ENCODE results near the gene TBC1D7. TPM values are rescaled to one million over a fixed set of nuclear protein-coding genes. Genes with fewer than 3 reads are reported as not detected.

The TBC1D7 gene
- polyA plus RNA-seq, 1 of the 3 experiments (the other 2 are of a cell fraction), result 25.2 TPM

- TF ChIP-seq RCOR1 (IDR thresholded peaks at IDR 0.05; ENCODE audit: low read length) (no peak), NFIC (IDR thresholded peaks at IDR 0.05; ENCODE audit: borderline replicate concordance) (no peak)
Observed at GRCh38 chr6:13262302-13263230, 65.8 kb downstream of the TBC1D7 start (continued).

GRCh38 chr6:13261464-13261994 is 66.8 kb downstream of the TBC1D7 start:
- Histone ChIP-seq H3F3A (replicated peaks; ENCODE audit: insufficient read depth) (no peaks in the 10 kb centered on the region), H3K4me2 (no peak overlapping the region), H3K9me2 (no peaks in the 10 kb centered on the region), H2AFZ (ENCODE audit: low read depth) (no peak overlapping the region), H3K4me3 (ENCODE audit: low read depth in 2 of 2, low read length in 1 of 2) (no peak overlapping the region), H4K20me1 (ENCODE audit: insufficient read depth) (no peaks in the 10 kb centered on the region), H3K9me3 (no peaks in the 10 kb centered on the region), H3K9ac (no peak overlapping the region), H3K27ac (ENCODE audit: low read depth in 2 of 2, low read length in 1 of 2) (no peak overlapping the region), H3K79me2 (ENCODE audit: insufficient read depth) (no peaks in the 10 kb centered on the region), H3K36me3 (replicated peaks in 1 of 2; ENCODE audit: control insufficient read depth in 1 of 2, insufficient read depth in 2 of 2, low read length in 1 of 2) (no peaks in the 10 kb centered on the region), H3K4me1 (ENCODE audit: control insufficient read depth in 1 of 2, insufficient read depth in 2 of 2, low read depth in 1 of 2, low read length in 1 of 2) (no peaks in the 10 kb centered on the region), H3K27me3 (ENCODE audit: insufficient read depth) (no peaks in the 10 kb centered on the region; the same call in 1 of the 2 replicates)
- no peak for TF ChIP-seq REST (IDR thresholded peaks at IDR 0.05; ENCODE audit: low read depth, low read length)
- CTCF ChIA-PET, result no interaction called here
- WGBS (ENCODE audit: low lambda C conversion rate), result 38% methylated on average over 1 of the region's 1 CpG
- POLR2A ChIA-PET, result no interaction called here
- no peak for DNase-seq

GRCh38 chr6:13260831-13261230 is 67.5 kb downstream of the TBC1D7 start:
- Histone ChIP-seq H3K79me2 (ENCODE audit: insufficient read depth) (no peaks in the 10 kb centered on the region), H2AFZ (ENCODE audit: low read depth) (no peak overlapping the region), H3K4me3 (ENCODE audit: low read depth in 2 of 2, low read length in 1 of 2) (no peak overlapping the region), H3K9ac (no peak overlapping the region), H4K20me1 (ENCODE audit: insufficient read depth) (no peaks in the 10 kb centered on the region), H3K27ac (ENCODE audit: low read depth in 2 of 2, low read length in 1 of 2) (no peak overlapping the region), H3K27me3 (ENCODE audit: insufficient read depth) (no peaks in the 10 kb centered on the region), H3K36me3 (replicated peaks in 1 of 2; ENCODE audit: control insufficient read depth in 1 of 2, insufficient read depth in 2 of 2, low read length in 1 of 2) (no peaks in the 10 kb centered on the region), H3K4me1 (ENCODE audit: control insufficient read depth in 1 of 2, insufficient read depth in 2 of 2, low read depth in 1 of 2, low read length in 1 of 2) (no peaks in the 10 kb centered on the region), H3F3A (replicated peaks; ENCODE audit: insufficient read depth) (no peaks in the 10 kb centered on the region), H3K9me3 (no peaks in the 10 kb centered on the region), H3K9me2 (no peaks in the 10 kb centered on the region), H3K4me2 (no peak overlapping the region)
- DNase-seq, result no peak
- POLR2A ChIA-PET, result no interaction called here
- CTCF ChIA-PET, result no interaction called here
- WGBS (ENCODE audit: low lambda C conversion rate), result 44% methylated on average over 5 of the region's 5 CpGs
- no peak for TF ChIP-seq MEF2A (IDR thresholded peaks at IDR 0.05; ENCODE audit: borderline replicate concordance, low read depth)
- no peak for TF ChIP-seq NRF1 (IDR thresholded peaks at IDR 0.05; ENCODE audit: low read depth, low read length)
- no peak for TF ChIP-seq YY1 (IDR thresholded peaks at IDR 0.05; ENCODE audit: low read depth)
- no peak for TF ChIP-seq ELF1 (IDR thresholded peaks at IDR 0.05)
- no peak for TF ChIP-seq SMC3 (IDR thresholded peaks at IDR 0.05; ENCODE audit: low read depth, low read length)
- no peak for TF ChIP-seq USF1 (IDR thresholded peaks at IDR 0.05; ENCODE audit: borderline replicate concordance, low read depth)
- TF ChIP-seq TEAD4 (IDR thresholded peaks at IDR 0.05; ENCODE audit: borderline replicate concordance, insufficient read depth), result no peak
- no peak for TF ChIP-seq RCOR1 (IDR thresholded peaks at IDR 0.05; ENCODE audit: low read length)
- no peak for TF ChIP-seq TCF12 (IDR thresholded peaks at IDR 0.05)
- TF ChIP-seq CHD2 (IDR thresholded peaks at IDR 0.05; ENCODE audit: low read length, partially characterized antibody), result no peak

Measured in SK-N-SH (cell line).